ENCODE data around the gene TMTC2.
"Not testable (repeated sequence)": the region's sequence is repeated elsewhere in the genome, so short reads cannot be mapped to it uniquely, and the experiment has no call there.

The TMTC2 gene

DNA sequence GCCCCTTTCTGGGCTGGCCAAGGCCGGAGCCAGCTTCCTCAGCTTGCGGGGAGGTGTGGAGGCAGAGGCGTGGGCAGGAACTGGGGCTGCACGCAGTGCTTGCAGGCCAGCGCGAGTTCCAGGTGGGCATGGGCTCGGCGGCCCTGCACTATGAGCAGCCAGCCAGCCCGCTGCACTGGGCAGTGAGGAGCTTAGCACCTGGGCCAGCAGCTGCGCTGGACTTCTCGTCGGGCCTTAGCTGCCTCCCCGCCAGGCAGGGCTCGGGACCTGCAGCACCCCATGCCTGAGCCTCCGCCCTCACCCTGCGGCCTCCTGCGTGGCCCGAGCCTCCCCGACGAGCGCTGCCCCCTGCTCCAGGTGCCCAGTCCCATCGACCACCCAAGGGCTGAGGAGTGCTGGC lies 42.0 kb downstream of the TMTC2 start:
- no peak for DNase-seq (ENCODE audit: low read depth)

DNA sequence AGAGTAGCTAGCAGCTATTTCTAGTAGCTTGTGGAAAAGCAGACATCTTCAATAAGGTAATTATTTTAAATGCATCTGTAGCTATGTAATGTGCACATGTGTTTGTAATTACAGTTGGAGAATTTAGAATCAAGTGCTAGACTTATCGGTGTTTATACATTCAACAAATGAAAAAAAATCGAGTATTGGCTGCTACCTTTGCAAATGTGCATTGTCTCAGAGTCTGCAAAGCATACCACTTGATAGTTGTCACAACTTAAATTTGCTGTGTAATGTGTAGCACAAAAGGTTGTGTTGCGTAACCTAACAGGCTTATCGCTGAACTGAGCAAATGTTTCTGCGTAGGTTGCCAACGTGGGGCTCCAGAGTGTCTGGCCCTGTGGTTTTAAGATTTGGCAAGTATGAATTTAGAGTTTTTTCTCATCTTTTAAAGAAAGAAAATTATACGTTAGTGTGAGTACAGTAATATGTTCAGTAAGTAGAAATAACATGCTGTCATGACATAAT lies 44.3 kb downstream of the TMTC2 start:
- no peak for DNase-seq (ENCODE audit: low read depth)

DNA sequence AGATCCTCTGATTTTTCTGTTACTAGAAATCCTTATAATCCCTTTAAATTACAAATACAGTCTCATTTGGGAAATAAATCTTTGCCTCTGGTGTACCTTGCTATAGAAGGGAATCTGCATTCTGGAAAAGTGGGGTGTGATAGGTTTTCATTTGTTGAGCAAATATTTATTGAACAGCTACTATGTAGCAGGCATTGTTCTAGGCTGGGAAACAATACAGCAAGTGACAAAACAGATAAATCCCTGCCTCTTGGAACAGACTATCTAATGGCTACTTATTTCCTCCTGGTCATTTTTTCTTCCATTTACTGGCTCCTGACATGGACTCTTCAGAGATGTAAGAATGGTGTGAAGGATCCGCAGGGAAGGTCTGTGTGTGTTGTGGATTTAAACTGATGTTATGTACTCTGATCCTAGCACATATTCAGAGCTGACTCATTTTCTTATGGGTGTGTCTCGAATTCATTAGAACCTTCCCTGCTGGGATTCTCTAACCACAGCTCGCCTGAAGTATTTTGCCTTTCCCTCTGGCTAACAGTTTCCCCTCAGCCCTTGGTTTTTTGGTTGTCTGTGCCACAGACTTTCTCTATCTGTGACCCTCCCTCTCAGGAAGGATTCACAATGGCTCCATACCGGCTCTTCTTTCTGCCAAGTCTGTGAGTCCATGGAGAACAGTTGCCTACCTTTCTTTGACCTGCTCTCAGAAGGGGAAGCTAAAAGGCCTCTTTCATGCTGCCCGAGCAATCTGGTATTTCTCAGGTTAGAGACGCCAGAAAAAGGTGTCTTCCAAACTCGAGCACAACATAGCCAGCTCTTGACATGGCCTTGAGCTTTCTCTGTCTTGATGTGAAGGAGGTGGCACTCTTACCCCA lies 53.7 kb downstream of the TMTC2 start:
- DNase-seq (ENCODE audit: low read depth), result no peak

DNA sequence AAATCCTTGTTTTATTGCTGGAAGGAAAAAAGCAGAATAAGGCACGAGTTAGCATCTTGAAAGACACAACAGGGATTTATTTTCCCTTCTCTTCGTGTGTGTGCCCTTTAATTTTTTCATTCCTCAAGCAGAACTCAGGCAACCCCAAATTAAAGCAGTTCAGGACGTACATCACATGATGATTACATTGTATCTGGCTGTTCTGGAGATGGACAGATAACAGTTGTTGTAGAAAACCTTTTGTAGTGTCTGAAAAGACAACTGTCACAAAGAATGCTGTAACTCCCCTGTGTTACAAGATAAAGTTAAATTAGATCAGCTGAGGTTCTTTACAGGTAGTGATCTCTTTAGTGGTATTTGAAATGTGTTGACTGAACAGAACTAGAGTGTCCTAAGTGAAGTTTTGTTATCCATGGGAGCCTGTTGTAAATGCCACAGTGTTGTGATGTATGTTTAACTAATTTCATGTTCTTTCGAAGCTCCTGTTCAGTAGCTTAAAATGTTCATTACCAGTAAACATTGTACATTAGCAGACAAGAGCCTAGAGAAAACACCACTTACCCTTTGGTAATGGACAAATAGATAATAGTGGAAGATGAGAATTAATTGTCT lies 58.5 kb downstream of the TMTC2 start:
- no peak for DNase-seq (ENCODE audit: low read depth)

DNA sequence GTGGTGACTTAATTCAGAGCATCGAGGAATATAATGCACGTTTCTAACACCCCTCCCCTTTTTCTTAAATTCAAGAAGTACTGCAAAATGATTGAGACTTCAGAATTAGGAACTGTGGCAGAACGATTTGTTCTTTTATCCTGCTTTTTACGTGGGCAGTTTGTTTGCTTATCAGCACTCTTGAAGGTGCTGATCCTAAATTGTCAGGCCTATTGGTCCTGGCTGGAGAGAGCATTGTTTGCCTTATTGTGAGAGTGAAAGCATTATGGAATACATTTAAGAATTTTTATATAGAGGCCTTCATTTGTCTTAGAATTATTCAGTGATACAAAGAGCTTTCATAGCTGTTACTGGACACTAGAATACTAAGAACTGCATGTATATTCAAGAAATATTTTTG lies 59.1 kb downstream of the TMTC2 start:
- DNase-seq (ENCODE audit: low read depth), result no peak

DNA sequence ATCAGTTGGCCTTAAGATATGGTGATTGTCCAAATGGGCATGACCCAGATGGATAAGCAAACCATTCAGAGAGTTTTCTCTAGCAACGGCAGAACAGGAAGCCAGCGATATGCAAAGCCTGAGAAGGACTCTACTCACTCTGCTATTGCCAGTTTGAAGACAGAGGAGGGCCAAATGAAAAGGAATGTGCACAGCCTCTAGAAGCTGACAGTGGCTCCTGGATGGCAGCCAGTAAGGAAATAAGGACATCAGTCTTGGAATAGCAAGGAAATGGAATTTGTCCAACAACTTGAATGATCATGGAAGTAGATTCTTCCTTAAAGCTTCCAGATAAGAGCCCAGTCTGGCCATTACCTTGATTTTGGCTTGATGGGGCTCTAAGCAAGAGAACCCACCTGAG lies 60.0 kb downstream of the TMTC2 start:
- no peak for DNase-seq (ENCODE audit: low read depth)

DNA sequence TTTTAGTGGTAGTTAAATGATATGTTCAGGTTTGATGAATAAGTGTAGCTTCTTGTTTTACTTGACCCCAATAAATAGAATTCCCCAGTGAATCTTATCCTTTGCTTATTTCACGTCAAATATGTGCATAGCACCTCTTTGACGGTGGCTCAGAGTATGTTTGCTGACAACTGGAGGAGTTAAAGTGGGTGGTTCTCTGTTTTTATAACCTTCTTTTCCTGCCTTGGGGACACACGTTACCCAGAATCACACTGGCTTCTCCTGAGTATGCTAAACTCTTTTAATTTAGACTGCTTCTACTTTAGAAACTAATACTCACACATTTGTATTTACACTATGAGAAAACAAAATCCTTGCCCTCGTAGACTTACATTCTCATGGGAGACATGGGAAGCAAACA lies 62.3 kb downstream of the TMTC2 start:
- no peak for DNase-seq (ENCODE audit: low read depth)

DNA sequence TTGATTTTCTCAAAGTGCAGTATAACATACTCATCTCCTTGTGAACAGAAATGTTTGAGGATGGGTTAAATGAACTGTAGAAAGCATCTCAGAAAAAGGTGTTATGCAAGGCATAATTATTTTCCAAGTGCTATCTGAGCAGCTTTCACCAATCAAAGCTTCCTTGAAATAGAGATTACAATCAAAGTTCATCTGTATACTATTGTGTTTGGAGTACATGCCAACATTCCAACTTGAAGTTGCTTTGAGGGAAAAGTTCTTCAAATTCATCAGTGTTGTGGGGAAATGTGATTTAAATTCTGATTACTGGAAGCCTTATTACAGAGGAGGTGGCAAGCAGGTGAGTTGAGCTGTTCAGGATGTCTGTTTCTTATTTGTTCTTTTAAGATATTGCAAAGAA lies 68.2 kb downstream of the TMTC2 start:
- no peak for DNase-seq (ENCODE audit: low read depth)

DNA sequence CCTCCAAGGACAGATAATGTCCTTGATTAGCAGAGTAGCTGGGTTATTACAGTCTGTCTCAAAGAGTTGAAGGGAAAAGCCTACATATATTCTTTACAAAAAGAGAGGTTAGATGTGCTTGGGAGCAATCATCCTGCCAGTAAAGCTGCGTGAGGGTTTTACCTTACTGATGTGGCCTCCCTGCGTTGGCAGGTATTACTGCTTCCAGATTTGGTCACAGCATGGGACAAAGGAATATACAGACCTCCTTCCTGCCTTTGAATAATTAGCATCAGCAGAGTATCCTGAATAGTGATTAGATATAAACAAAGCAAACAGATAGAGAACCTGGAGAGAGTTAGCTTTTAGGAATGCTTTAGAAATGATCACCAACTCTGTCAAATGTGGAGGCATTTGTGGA lies 69.6 kb downstream of the TMTC2 start:
- no peak for DNase-seq (ENCODE audit: low read depth)

DNA sequence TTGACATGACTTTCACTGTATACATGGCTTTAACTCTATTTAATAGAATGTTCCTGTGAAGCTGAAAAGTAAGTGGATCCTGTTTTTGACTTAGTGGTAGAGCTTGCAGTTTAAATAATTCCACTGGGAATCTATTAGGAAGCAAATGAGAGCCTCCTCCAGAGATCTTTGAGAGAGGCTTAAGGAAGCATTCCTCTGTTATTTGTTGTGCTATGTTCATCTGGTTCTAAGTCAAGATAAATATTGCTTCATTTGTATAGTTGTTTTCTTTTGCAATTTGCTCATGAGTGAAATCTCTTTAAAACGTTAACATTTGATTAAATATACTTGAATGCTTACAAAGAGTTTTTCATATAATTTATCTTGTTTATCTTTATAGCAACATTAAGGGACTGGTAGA lies 70.4 kb downstream of the TMTC2 start:
- DNase-seq (ENCODE audit: low read depth), result no peak

DNA sequence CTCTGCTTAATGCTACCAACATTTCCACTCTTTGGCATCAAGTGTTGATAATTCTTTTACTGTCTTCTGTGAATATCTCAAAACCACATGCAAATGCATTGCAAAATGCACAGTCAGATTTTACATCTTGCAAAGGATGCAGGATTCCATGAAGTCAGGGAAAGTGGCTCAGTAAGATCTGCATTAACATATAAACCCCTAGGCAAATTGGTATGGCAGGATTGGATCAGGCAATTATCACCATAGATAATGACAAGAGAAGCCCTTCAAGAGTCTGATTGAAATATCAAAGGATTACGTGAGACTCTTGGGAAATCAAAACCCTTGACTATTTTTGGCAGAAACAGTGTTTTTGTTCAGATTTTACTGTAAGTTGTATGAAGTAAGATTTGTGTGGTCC lies 71.0 kb downstream of the TMTC2 start:
- DNase-seq (ENCODE audit: low read depth), result no peak

DNA sequence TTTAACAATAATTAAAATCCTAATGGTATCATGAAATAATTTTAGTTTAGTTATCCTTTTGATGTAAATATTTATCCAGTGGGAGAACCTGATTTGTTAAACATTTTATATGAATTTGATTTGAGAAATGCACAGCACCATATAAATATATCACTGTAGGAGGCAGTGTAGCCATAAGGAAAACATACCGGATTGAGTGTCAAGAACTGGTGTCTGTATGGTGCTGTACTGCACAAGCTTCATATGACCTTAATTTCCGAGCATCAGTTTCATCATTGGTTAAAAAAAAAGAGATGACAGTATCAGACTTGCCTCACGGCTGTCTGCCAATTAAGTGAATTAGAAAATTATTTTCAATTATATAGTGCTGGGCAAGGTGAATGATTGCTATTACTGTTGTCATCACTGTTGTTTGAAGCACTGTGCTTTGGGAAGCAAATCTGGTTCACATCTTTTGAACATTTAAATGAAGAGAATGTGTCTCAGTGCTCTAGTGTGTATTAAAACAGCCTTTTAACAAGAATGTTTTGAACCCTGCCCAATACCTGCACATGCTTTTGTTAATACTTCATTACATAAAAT lies 72.1 kb downstream of the TMTC2 start:
- no peak for DNase-seq (ENCODE audit: low read depth)

DNA sequence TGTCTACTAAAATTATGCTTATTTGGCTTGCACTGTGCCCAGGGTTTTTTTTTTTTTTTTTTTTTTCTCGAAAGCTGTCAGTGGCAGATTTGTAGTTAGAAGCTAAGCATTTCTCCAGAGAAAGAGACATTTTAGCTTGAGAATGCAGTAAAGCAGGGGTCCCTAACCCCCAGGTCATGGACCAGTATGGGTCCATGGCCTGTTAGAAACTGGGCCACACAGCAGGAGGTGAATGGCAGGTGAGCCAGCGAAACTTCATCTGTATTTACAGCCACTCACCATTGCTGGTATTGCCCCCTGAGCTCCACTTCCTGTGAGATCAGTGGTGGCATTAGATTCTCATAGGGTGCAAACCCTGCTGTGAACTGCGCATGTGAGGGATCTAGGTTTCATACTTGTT lies 73.7 kb downstream of the TMTC2 start:
- DNase-seq (ENCODE audit: low read depth), result no peak

DNA sequence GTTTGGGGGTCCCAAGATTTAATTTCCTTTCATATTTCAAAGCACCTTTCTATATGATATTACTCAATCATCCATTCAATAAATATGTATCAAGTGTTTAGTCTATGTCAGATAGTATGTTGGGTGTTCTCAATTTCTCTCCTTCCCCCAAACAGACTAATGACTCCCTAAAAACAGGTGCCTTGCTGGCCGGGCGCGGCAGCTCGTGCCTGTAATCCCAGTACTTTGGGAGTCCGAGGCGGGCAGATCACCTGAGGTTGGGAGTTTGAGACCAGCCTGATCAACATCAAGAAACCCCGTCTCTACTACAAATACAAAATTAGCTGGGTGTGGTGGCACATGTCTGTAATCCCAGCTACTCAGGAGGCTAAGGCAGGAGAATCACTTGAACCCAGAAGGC lies 78.5 kb downstream of the TMTC2 start:
- DNase-seq (ENCODE audit: low read depth), result not testable (repeated sequence)

DNA sequence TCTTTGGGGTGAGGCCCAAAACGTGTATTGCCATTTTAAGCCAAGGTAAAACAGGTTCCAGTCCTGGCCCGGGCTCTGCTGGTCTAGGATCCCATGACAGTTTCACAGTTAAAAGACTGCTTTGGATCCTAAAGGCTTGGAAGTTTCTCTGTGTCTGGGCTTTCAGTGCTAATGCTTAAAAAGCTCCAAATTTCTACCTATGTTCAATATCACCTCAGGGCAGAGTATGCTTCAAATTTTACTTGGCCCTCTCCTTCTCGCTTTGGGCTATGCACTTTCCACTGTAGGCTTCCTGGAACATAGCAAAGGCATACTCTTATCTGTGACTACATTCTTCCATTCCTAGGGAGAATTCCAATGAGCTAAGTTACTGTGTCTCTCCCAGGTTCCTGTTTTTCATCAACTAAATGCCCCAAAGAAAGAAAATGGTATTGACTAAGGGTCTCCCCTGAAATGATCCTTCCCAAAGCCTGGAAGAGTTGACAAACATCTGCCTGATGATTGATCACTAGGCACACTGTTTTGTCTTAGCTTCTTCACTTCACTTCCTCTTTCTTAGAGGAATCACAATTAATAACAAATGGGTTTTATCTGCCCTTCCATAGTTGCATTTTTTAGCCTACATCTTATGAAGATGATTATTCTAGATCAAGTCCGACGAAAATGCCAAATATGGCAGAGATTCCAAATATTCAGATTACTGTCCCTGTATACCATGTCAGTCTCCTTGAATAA lies 79.4 kb downstream of the TMTC2 start:
- no peak for DNase-seq (ENCODE audit: low read depth)

DNA sequence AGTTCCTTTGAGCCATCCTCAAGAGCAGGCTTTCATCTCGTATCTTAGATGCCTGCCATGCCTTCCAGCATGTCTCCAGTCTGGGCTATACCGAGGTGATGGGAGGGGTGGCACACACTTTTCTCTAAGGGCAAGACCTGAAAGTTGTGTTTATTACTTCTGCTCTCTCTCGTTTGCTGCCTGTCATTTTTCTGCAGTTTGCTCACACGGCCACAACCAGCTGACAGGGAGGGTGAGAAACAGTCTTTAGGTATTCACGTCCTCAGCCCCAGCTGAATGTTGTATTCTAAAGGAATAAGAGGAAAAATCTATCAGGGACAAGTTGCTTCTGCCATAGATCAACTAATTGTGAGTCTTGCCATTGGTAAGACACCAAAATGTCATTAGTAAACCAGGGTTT lies 88.0 kb downstream of the TMTC2 start:
- no peak for DNase-seq (ENCODE audit: low read depth)

DNA sequence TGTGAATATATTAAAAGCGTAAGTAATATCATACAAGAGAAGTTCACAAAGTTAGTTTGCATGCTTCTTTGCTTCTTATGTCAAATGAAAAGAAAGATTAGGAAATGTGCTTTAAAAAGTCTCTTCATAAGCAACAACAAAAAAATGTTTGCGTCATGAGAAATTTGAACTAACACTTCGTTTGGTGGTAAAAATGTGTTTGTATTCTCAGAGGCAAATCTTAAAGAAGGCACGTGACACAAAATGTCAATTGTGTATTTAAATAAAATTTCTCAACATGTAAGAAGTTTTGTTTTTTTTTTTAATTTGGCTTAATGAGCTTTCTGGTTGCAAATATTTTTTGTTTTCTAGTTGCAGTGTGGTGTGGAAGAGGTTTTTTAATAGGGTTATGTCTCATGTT lies 93.8 kb downstream of the TMTC2 start:
- no peak for DNase-seq (ENCODE audit: low read depth)

DNA sequence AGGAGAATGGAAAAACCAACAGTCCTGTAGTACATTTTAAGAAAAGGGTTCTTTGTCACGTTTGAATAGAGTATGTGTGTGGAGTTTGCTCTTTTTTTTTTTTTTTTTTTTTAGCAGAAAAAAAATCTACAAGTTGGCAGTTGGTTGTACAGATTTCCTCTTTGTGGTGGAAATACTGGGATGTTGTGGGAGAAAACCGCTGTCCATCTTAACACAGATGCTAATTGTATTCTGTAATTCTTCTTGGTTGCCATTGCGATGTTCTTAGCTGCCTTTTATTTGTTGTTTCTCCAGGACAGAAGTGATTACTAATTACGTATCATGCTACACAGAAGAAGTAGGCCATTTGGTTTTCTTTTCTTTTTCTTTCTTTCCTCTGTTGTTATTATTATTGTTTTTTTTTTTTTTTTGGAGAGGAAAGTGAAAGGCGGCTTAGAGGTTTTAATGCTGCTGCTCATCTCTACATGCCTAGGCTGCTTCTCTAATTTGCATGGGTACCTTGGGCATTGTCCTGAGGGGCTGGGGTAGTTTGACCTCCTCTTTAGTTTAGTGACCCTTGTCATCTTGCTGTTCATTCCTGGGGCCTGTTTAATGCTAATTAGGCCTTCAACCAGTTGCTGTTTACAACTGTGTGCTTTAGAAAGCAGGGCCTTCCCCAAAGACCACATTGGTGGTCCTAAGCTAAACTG lies 94.7 kb downstream of the TMTC2 start:
- no peak for DNase-seq (ENCODE audit: low read depth)

DNA sequence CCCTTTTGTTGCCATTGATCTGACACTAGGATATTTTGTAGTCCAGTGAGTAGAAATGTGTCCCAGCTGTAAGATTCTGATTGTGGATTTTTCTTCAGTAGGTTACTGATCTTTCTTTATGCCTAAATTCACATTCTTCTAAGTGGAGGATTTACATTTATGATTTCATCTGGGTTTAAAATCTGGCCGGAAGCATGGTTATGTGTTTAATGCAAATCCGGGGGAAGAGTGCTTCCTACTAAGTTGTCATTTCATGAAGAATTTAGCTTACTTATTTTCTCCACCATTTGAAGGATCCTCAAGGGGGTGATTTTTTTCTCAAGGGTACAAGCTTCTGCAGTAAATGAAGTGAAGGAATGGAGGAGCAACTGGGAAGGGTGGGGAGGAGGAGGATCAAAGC lies 96.7 kb downstream of the TMTC2 start:
- no peak for DNase-seq (ENCODE audit: low read depth)

DNA sequence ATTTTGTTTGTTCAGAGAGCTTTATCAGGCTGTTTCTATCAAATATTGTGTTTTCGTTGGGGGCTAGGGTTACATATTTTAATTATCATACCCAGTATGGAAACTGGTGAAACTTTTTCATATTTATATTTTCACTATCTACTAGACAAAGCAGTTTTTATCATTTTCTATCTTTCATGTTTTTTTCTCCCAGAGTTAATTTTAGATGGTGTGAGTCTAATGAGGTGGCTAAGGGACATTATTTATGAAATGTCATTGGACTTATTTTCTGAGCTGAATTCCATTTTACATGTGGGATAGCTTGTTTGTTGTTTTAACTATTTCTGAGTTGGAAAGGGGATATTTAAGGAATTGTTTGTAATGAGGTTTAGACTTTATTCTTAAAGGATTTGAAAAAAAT lies 100.3 kb downstream of the TMTC2 start:
- DNase-seq (ENCODE audit: low read depth), result no peak

DNA sequence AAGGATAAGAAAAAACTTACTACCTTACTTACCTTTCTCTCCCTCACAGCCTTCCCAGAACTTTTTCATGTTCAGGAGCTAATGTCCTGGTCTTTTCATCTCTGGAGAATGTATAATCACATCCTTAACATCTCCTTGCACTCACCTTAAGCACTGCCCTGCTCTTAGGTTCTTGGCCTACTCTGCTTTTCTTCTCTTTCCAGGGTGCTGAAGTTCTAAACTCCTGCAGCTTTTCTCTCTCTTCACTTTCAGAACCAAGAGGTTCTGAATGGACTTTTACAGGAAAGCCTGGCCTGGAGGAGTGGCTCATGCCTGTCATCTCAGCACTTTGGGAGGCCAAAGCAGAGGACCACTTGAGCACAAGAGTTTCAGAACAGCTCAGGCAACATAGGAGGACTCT lies 101.9 kb downstream of the TMTC2 start:
- DNase-seq (ENCODE audit: low read depth), result no peak

DNA sequence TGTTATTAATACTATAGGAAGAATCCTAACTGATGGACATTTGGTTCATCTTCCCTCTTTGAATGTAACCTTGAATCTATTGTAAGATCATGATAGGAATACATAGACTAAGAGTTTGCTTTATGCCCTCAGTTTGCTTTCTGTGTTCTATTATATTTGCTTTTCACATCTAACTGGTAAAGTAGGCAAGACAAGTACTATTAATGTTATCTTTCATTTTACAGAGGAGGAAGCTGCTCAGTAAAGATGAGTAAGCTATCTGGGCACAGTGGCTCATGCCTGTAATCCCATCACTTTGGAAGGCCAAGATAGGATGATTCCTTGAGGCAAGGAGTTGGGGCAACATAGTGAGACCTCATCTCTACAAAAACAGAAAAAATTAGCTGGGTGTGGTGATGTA lies 103.0 kb downstream of the TMTC2 start:
- DNase-seq (ENCODE audit: low read depth), result no peak

All from activated T-helper 1 cell treated with Interleukin-2 at 50 U/mL for 16 hours (primary cell).